MM.1S (cell line): ENCODE measurements around the gene CDC23.

ENCODE experiments used
- CTCF ChIP-seq: fragments of 300-600 bp; sonication (generic); IDR thresholded peaks from 2 replicates; pipeline ENCODE4 v1.5.1; 2016; ENCODE audit warnings: antibody characterized with exemption, low read length, mixed read lengths
- EZH2phosphoT487 ChIP-seq: fragments of 300-600 bp; sonication (generic); IDR thresholded peaks from 2 replicates; pipeline ENCODE4 v1.6.1; 2018; ENCODE audit warnings: antibody characterized with exemption, low read length

- TF ChIP-seq EZH2phosphoT487 (no peak), CTCF (no peak)
Observed at GRCh38 chr5:138240650-138241385, 27.7 kb upstream of the CDC23 start.
